GM18858 (cell line): ENCODE data around the gene HMCN2.

Experiments used
- ATAC-seq: cut with Tn5 transposase; IDR thresholded peaks from one replicate; pipeline ENCODE4 v1.9.1; 2021; ENCODE audit not compliant: unreplicated experiment

HMCN2 gene

GRCh38 chr9:130288926-130289690 lies 23.5 kb downstream of the HMCN2 start:
- ATAC-seq, result no peak

GRCh38 chr9:130289711-130290241 lies 24.2 kb downstream of the HMCN2 start:
- no peak for ATAC-seq

GRCh38 chr9:130290291-130291181 lies 25.0 kb downstream of the HMCN2 start:
- ATAC-seq, result no peak

DNA sequence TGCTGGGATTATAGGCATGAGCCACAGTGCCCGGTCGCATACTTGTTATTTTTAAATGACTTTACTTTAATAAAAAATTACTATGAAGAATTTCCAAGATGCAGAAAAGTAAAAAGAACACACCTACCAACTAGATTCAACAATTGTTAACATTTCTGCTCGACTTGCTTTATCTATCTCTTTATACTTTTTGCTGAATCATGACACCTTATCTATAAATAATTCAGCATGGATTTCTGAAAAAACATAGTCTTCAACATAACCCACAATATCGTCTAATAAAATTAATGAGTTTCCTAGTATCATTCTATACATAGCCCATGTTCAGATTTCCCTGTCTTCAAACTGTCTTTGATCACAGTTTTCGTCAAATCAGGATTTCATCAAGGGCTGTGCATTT lies 25.9 kb downstream of the HMCN2 start:
- ATAC-seq, result no peak

DNA sequence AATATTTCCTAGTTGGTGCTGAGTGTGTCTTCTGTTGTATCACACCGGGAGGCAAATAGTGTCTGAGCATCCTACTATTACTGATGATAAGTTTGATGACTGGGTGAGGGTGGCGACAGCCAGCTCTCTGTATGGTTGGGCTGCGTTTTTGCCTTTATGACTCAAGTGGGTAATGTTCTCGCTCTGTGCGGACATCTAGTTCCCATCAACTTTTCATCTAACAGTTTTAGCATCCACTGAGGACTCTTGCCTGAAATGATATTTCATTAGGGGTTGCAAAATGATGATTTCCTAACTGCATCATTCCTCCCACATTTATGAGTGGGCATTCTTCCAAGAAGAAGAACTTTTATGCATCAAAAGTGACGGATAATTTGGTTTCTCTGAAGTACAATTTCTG lies 26.5 kb downstream of the HMCN2 start:
- ATAC-seq, result no peak

DNA sequence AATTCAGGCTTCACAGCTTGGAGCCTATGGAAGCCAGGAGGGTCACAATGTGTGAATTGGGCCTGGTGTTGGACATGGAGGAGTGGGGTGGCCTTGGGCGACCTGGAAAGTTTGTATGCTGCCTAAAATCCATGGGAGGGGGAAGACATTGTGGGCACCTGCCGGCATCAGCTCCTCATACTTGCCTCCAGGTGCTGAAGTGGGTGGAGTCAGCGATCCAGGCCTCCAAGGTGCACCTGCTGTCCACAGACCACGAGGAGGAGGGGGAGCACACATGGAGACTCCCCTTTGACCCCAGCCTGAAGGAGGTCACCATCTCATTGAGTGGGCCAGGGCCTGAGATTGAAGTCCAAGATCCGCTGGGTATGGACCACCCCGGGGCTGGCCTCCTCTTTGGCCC lies 29.1 kb downstream of the HMCN2 start:
- no peak for ATAC-seq

- ATAC-seq, result no peak
These were observed 29.9 kb downstream of the HMCN2 start for GRCh38 chr9:130295431-130295830.

GRCh38 chr9:130295945-130296782 lies 30.6 kb downstream of the HMCN2 start:
- no peak for ATAC-seq

GRCh38 chr9:130296783-130297055 lies 31.2 kb downstream of the HMCN2 start:
- ATAC-seq, result no peak

- no peak for ATAC-seq
These were observed 31.8 kb downstream of the HMCN2 start for GRCh38 chr9:130297371-130297770.

- ATAC-seq, result no peak
These were observed 33.2 kb downstream of the HMCN2 start for GRCh38 chr9:130298662-130299279.

- no peak for ATAC-seq
These were observed 34.4 kb downstream of the HMCN2 start for GRCh38 chr9:130299785-130300615.

DNA sequence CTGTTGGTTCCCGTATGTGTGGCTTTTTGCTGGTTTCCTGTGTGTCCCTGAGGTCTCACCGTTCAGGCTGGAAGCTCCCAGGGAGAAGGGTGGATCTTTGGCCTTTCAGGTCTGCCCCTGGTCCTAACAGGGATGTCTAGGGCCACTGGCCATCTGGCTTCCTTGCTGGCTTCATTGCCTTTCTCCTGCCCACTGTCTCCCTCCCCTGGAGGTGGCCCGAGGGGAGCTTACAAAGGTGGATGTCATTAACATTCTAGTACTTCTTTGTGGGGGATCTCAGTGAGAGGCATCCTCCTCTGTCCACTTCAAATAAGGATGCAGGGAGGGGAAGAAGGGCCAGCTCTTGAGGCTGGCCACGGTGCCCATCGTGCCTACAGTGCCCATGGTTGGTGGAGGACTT lies 35.2 kb downstream of the HMCN2 start:
- ATAC-seq, result no peak

- ATAC-seq, result no peak
These were observed 36.1 kb downstream of the HMCN2 start for GRCh38 chr9:130301483-130302286.

- no peak for ATAC-seq
These were observed 37.4 kb downstream of the HMCN2 start for GRCh38 chr9:130302785-130303612.

DNA sequence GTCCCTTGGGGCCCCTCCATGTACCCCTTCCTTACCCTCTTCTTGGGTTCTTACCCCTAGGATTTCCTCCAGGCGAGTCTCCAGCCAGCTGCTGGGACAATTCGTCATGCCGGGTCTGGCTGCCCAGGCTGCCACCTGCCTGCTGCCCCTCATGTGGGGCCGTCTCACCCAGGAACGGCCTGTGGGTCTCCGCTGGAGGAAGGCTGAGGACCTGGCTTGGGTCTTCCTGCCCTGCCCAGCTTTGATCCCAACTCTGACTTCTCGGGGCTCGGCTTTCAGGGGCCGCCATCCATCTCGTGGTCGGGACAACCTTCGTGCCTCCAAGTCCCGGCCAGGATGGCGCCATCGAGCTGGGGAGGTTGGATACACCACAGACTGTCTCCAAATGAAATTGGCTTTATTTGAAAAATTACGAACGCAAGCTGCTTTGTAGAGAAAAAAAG lies 38.1 kb downstream of the HMCN2 start:
- no peak for ATAC-seq

GRCh38 chr9:130304116-130304515 lies 38.6 kb downstream of the HMCN2 start:
- ATAC-seq, result no peak

- no peak for ATAC-seq
These were observed 39.1 kb downstream of the HMCN2 start for GRCh38 chr9:130304643-130305042.
